HG02870 (cell line): ENCODE data around the gene TNFAIP8L3.
"Not testable (repeated sequence)": the region's sequence is repeated elsewhere in the genome, so short reads cannot be mapped to it uniquely, and the experiment has no call there.

ENCODE experiments used
- ATAC-seq: cut with Tn5 transposase; IDR thresholded peaks from one replicate; pipeline ENCODE4 v1.9.1; 2021; ENCODE audit warnings: mild to moderate bottlenecking, moderate library complexity; ENCODE audit not compliant: unreplicated experiment

The TNFAIP8L3 gene

DNA sequence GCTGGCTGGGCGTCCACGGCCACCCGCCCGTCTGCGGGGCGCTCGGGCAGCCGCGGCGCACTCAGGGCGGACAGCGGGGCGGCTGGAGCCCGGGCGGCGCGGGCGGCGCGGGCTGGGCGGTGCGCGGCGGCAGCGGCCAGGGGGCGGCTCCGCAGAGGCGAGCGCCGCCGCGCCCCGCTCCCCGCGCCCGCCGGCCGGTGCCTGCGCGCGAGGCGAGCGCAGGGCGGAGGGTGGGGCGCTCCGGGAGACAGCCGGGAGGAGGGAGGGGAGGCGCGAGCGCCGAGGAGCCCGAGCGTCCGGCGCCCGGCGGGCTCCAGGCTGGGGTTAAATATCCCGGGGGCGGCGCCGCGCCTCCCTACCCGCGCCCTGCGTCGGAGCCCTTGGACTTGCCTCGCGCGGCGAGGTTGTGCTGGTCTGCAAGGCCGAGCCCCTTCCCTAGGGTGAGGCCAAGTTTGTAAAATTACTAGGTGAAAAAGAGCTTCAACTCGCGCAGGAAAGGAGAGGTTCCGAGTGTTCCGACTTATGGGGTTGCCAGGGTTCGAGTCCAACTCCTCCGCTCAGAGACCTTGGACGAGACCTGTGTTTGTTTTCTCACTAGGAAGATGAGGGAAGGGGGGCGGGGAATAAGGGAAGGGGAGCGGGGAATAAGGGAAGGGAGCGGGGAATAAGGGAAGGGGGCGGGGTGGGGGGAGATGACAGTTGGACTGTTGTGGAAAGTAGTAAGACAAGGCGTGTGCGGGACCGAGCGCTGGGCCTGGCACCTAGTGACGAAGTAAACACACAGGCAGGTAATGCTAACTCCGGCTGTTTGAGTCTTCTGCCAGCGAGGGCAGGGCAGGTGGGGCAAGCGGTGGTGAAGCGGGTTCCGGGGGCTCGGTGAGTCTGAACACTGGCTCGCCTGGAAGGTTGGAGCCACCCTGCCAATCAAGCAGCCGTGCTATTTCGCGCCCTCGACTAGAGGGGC is at the start of gene TNFAIP8L3:
Gene TNFAIP8L3 (minus strand): TSS at position 301 of the 964 bp plus-strand sequence. CDS start 311 bp downstream, outside the sequence.
- ATAC-seq, result no peak

DNA sequence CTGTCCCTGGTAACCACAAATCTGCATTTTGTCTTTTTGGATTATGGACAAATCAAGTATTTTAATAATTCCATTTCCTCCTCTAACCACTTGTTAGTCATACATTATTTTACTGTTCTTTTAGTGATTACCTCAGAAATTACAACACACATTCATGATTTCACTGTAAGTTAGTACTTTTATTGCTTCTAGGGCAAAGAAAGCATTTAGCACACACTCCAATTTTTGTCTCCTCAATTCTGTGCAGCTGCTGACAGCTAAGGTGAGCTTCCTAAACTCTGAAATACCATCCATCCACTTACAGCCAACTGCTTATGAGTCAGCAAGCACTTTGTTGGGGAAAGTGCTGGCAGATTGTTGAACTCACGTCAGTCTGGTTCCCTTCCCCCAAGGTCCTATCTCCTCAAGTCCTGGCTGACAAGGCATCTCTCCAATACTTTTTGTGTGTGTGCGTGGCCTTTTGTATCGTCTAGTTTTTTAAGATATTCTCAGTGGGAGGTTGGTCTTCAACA is 49.4 kb upstream of the TNFAIP8L3 start:
- no peak for ATAC-seq

- ATAC-seq, result not testable (repeated sequence)
These were observed 45.6 kb upstream of the TNFAIP8L3 start for GRCh38 chr15:51140347-51140746.

GRCh38 chr15:51139091-51139490 is 44.4 kb upstream of the TNFAIP8L3 start:
- ATAC-seq, result no peak

- ATAC-seq, result no peak
These were observed 43.2 kb upstream of the TNFAIP8L3 start for GRCh38 chr15:51137880-51138430.

DNA sequence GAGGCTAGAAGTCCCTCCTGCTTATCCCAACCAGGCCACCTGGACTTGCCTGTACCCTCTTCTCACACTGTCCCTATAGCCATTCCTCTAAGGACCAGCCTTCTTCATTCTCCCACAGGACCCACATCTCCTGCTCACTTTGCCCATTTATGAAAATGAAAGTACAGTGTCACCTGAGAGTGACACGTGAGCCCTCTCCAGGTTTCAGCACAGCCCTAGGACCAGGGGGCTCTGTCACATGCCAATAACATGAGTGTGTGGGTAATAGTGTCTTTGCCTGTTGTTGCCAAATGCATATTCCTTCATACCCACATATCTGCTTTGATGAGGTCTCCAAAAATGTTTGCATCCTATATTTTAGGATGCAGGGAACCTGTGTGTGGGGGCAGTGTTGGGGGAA is 42.3 kb upstream of the TNFAIP8L3 start:
- no peak for ATAC-seq

DNA sequence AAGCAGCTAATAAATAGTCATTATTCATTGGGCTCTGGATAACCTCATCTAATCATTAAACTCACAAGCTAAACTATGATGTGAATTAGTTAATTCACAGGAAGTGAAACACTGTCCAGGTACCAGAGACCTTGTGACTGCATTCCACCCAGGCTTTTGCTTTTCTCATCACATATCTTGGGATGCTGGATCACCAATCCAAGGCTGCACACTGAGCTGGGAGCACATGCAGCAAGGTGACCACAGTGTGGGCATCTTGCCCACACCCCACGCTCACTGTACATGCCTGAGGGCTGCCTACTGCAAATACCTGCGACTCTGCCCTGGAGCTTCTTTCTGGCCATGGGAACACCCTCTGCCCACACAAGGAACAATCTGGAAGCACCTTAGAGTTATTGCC is 40.6 kb upstream of the TNFAIP8L3 start:
- ATAC-seq, result no peak

- no peak for ATAC-seq
These were observed 39.9 kb upstream of the TNFAIP8L3 start for GRCh38 chr15:51134416-51135199.

GRCh38 chr15:51133140-51133765 is 38.5 kb upstream of the TNFAIP8L3 start:
- ATAC-seq, result no peak

GRCh38 chr15:51132384-51133139 is 37.9 kb upstream of the TNFAIP8L3 start:
- no peak for ATAC-seq

DNA sequence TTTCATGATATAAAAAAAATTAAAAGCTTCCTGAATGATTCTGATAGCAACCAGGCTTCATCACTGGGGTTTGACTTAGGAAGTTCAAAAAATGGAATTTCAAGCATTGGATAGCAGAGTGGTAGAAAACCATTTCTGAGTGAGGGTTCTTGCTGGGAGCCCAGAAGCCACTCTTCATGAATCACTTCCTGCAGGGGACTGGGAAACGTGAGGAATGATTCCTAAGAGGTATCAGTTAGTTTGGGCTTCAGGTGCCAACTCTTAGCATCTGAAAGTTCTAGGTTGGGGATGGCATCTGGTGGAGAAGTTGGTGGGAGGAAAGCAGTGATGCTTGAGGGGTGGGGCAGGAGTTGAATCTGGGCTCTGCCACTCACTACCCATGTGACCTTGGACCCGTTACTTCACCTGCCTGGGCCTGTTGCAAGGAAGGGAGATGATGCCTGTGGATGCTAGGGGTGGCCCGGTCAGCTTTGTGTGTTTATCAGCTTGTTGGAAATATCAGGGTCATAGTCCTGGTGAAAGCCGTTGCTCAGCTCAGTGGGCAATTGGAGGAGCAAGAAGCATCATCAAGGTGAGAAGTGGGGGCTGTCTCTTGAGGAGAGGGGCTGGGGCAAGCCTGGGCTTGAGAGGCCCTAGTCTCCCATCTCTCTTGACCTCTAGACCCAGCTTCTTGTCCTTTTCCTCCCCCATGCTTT is 37.0 kb upstream of the TNFAIP8L3 start:
- no peak for ATAC-seq

- ATAC-seq, result no peak
These were observed 35.6 kb upstream of the TNFAIP8L3 start for GRCh38 chr15:51130344-51130743.

GRCh38 chr15:51129535-51130188 is 35.0 kb upstream of the TNFAIP8L3 start:
- ATAC-seq, result no peak

DNA sequence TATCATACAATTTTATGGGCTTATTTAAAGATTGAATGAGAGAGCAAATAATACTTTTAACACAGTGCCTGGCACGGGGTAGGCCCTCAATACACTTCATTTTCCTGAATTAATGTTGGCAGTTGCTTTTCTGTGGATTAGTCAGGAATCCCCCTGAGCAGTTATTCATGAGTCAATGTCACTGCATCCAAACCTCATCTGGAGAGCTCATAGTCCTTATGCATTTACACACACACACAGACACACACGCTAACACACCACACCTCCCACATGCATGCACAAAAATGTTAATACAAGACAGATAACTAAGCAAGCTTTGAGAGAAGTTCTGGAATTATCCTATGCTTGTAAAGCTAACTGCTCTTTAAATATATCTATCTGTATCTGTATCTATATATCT is 34.0 kb upstream of the TNFAIP8L3 start:
- no peak for ATAC-seq

GRCh38 chr15:51126842-51127241 is 32.1 kb upstream of the TNFAIP8L3 start:
- no peak for ATAC-seq

GRCh38 chr15:51123002-51123401 is 28.3 kb upstream of the TNFAIP8L3 start:
- not testable (repeated sequence) for ATAC-seq

GRCh38 chr15:51121631-51122225 is 27.0 kb upstream of the TNFAIP8L3 start:
- no peak for ATAC-seq

GRCh38 chr15:51121118-51121517 is 26.4 kb upstream of the TNFAIP8L3 start:
- ATAC-seq, result no peak
